ENCODE data around the gene TFIP11. TPM values are rescaled to one million over a fixed set of nuclear protein-coding genes. Genes with fewer than 3 reads are reported as not detected.

TFIP11 gene
- total RNA-seq, 1 donor from 2014 or later = 23.1 TPM

DNA sequence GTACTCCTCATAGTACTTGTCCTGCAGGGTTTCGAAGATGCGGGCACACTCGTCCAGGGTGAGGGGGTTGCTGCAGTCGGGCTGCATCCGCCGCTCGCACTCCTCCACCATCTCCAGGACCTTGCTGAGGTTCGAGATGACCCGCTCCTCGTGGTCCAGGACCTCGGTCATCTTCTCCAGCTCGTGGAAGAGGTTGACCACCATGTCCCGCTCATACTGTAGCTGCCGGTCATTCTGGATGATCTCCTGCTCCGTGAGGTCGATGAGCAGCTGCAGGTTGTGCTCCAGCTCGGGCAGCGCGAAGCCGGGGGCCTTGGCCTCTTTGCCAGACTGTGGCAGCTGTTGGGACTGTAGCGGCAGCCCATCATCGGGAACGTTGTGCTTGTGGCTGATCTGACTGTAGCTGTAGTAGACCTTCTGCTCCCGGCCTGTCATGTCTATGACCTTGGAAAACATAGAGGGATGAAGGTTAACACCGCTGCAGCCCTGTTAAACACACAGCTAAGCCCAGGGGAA, 13.0 kb downstream of the TFIP11 start:
- no peaks in the 10 kb centered on the region for H3K27me3 ChIP-seq
- no peaks in the 10 kb centered on the region for H3K9me3 ChIP-seq
- TF ChIP-seq, protein P1, sequence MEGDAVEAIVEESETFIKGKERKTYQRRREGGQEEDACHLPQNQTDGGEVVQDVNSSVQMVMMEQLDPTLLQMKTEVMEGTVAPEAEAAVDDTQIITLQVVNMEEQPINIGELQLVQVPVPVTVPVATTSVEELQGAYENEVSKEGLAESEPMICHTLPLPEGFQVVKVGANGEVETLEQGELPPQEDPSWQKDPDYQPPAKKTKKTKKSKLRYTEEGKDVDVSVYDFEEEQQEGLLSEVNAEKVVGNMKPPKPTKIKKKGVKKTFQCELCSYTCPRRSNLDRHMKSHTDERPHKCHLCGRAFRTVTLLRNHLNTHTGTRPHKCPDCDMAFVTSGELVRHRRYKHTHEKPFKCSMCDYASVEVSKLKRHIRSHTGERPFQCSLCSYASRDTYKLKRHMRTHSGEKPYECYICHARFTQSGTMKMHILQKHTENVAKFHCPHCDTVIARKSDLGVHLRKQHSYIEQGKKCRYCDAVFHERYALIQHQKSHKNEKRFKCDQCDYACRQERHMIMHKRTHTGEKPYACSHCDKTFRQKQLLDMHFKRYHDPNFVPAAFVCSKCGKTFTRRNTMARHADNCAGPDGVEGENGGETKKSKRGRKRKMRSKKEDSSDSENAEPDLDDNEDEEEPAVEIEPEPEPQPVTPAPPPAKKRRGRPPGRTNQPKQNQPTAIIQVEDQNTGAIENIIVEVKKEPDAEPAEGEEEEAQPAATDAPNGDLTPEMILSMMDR (IDR thresholded peaks at IDR 0.05) = no peak
- TF ChIP-seq POLR2AphosphoS5 (IDR thresholded peaks at IDR 0.05; ENCODE audit: insufficient read depth in 1 of 2, low read depth in 1 of 2) = no peak
- no peak for TF ChIP-seq POLR2A (IDR thresholded peaks at IDR 0.05)
- intact Hi-C loops (cut with DNase I) = no loop called here
- peaks cover 0 to 90% of the 10 kb centered on the region in 2 donors for H3K36me3 ChIP-seq
- no peak overlapping the region for H3K4me3 ChIP-seq
- no peak for DNase-seq (ENCODE audit: extremely low spot score in 2 of 2)
- H3K4me1 ChIP-seq = no peaks in the 10 kb centered on the region
- no peak overlapping the region for H3K27ac ChIP-seq

DNA sequence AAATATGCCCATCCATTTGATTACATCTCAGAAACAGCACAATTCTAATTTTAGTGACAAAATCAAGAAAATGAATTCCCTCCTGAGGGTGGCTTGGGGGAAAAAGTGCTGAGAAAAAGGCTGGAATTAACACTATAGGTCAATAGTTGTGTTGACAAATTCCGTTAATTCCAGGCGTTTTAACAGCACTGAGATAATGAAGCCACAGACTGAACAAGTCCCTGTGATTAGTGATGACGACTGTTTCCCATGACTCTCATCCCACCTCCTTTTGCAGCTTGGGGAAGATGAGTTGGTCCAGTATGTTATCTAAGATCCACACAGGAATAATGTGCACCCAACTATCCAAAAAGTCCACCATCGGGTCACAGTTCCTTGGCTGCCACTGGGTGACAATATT, 15.8 kb downstream of the TFIP11 start:
- Histone ChIP-seq H3K9me3 (no peaks in the 10 kb centered on the region), H3K36me3 (peaks cover 0 to 88% of the 10 kb centered on the region in 2 donors), H3K27me3 (no peaks in the 10 kb centered on the region), H3K4me1 (no peaks in the 10 kb centered on the region), H3K4me3 (no peak overlapping the region), H3K27ac (no peak overlapping the region)
- intact Hi-C loops (cut with DNase I) = no loop called here
- TF ChIP-seq POLR2A (IDR thresholded peaks at IDR 0.05) = no peak
- TF ChIP-seq, protein P1 (IDR thresholded peaks at IDR 0.05) = no peak
- TF ChIP-seq POLR2AphosphoS5 (IDR thresholded peaks at IDR 0.05; ENCODE audit: insufficient read depth in 1 of 2, low read depth in 1 of 2) = no peak
- no peak for DNase-seq (ENCODE audit: extremely low spot score in 2 of 2)

DNA sequence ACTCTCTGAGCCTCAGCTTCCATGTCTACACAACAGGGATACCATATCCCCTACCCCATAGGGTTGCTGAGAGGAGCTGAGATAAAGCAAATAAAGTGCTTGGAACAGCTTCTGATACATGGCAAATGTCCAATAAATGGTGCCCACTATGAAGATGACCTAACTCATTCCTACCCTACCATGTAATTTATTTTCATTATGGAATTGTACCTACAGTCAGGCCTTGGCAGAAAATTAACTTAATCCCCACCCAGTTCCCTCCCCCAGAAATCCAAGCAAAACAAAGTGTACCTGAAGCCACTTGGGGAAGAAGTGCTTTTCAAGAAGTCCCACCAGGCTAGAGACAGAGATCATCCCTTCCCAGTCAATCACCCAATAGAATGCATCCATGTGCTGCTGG, 17.8 kb downstream of the TFIP11 start:
- H3K4me1 ChIP-seq = no peaks in the 10 kb centered on the region
- H3K4me3 ChIP-seq = no peak overlapping the region
- TF ChIP-seq POLR2A (IDR thresholded peaks at IDR 0.05) = no peak
- TF ChIP-seq, protein P1 (IDR thresholded peaks at IDR 0.05) = no peak
- TF ChIP-seq POLR2AphosphoS5 (IDR thresholded peaks at IDR 0.05; ENCODE audit: insufficient read depth in 1 of 2, low read depth in 1 of 2) = no peak
- no peaks in the 10 kb centered on the region for H3K9me3 ChIP-seq
- intact Hi-C loops (cut with DNase I) = no loop called here
- H3K27ac ChIP-seq = no peak overlapping the region
- DNase-seq (ENCODE audit: extremely low spot score in 2 of 2) = no peak
- H3K36me3 ChIP-seq = peaks cover 0 to 84% of the 10 kb centered on the region in 2 donors
- H3K27me3 ChIP-seq = no peaks in the 10 kb centered on the region

DNA sequence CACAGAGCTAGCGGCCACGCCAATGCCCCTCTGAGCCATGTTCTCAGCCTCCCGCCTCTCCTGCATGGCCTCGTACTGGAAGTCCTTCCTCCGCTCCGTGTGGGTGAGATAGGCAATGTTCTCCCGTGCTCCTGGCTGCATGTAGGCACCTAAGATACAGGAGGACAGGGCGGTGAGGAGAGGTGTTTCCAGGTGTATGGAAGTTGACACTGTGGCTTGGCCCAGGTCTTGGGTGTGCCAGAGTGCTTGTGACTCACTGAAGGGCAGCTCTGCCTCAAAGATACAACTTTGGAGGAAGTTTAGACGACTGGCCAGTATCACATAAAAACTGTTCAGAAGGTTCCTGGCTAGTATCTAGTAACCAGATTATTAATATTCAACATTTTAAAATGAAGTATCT, 20.1 kb downstream of the TFIP11 start:
- no peak overlapping the region for H3K4me3 ChIP-seq
- H3K27me3 ChIP-seq = no peaks in the 10 kb centered on the region
- DNase-seq (ENCODE audit: extremely low spot score in 2 of 2) = no peak
- no peaks in the 10 kb centered on the region for H3K4me1 ChIP-seq
- peak overlapping the region; percentile 46 for H3K27ac ChIP-seq
- peaks cover 0 to 87% of the 10 kb centered on the region in 2 donors for H3K36me3 ChIP-seq
- no peak for TF ChIP-seq POLR2A (IDR thresholded peaks at IDR 0.05)
- TF ChIP-seq, protein P1 (IDR thresholded peaks at IDR 0.05) = no peak
- H3K9me3 ChIP-seq = no peaks in the 10 kb centered on the region
- intact Hi-C loops (cut with DNase I) = no loop called here

DNA sequence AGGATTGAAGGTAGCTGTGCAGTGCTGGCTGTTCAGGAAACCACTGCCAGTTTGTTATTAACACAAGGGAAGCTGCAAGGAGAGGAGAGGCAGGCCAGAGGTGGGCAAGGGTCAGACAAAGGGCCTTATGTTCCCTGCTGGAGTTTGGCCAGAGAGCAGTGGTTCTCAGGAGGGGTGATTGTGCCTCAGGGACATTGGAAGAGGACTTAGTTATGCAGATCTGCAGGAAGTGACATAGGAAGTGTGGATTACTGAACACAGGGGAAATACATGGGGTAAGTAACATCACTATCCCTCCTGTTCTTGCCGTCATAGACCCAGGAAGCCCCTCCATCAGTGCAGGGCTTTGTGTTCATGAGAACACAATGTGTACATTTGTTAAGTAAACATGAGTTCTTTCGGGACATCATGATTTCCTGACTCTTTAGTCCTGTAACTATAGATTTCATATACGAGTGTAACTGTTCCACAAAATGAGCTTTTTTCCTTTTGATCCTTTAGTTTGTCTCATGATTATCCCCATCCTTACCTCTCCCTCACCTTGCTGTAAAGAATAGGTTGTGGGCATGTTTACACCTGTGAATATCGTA, 22.7 kb downstream of the TFIP11 start:
- Histone ChIP-seq H3K27me3 (no peaks in the 10 kb centered on the region), H3K27ac (no peak overlapping the region), H3K36me3 (peaks cover 0 to 69% of the 10 kb centered on the region in 2 donors), H3K4me1 (peaks cover 14% of the 10 kb centered on the region), H3K4me3 (no peak overlapping the region), H3K9me3 (no peaks in the 10 kb centered on the region)
- intact Hi-C loops (cut with DNase I) = no loop called here
- no peak for DNase-seq (ENCODE audit: extremely low spot score in 2 of 2)
- TF ChIP-seq POLR2AphosphoS5 (IDR thresholded peaks at IDR 0.05; ENCODE audit: insufficient read depth in 1 of 2, low read depth in 1 of 2) (no peak), POLR2A (IDR thresholded peaks at IDR 0.05) (no peak)
- TF ChIP-seq, protein P1 (IDR thresholded peaks at IDR 0.05) = no peak

Data from vagina (tissue), 2 donors.